ENCODE results near the gene PRCP. TPM values are rescaled to one million over a fixed set of nuclear protein-coding genes. Genes with fewer than 3 reads are reported as not detected.

PRCP gene
- total RNA-seq, 2 experiments from 2014 or later: 26.7 to 28.4 TPM

GRCh38 chr11:82909015-82909640 lies 8.9 kb upstream of the PRCP start:
- POLR2A ChIA-PET: no interaction called here

DNA sequence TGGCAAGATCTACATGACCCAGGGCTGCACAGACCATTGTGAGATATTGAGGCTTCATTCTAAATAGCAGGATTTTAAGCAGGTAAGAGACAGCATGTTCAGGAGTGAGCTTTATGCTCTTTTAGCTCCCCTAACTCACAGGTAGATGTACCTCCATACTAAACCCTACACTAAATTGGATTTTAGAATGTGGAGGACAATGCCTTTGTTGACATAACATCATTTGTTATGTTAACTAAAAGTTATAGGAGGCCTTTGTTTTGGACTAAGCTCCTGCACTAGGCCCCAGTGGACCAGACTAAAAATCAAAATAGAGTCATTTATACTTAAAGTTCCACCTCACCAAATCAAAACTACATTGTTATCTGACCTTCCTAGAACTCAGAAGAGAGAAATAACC lies 8.1 kb upstream of the PRCP start:
- ChIA-PET POLR2A (no interaction called here), CTCF (interaction anchor here (0.6 to 1.4 kb wide), 3 partner anchors 12 to 18 kb away, joined by 3 to 4 read pairs (median 3); no protein-coding TSS in a partner anchor)

More at GRCh38 chr11:82909015-82909640, 8.9 kb upstream of the PRCP start:
- CTCF ChIA-PET: interaction anchor here (1.4 kb wide), 1 partner anchor 15 kb away, joined by 3 read pairs; no protein-coding TSS in a partner anchor

GRCh38 chr11:82907371-82907770 lies 7.1 kb upstream of the PRCP start:
- ChIA-PET CTCF (no interaction called here), POLR2A (no interaction called here)

DNA sequence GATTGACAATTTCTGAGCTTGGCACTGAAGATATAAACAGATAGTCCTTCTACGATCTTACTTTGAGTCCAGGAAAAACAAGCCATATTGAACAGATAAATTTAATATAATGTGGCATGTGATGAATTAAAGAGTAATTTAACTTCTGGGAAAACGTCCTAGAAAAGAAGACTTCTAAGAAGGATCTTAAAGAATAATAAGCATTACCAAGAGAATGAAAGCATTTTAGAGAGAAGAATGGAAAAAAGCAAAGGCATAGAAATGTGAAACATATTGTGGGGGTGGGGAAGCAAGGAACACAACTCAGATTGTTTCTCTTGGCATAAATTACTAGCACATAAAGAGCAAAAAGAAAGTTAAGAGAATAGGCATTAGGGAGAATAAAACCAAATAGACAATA lies 6.7 kb upstream of the PRCP start:
- CTCF ChIA-PET: no interaction called here
- POLR2A ChIA-PET: no interaction called here

DNA sequence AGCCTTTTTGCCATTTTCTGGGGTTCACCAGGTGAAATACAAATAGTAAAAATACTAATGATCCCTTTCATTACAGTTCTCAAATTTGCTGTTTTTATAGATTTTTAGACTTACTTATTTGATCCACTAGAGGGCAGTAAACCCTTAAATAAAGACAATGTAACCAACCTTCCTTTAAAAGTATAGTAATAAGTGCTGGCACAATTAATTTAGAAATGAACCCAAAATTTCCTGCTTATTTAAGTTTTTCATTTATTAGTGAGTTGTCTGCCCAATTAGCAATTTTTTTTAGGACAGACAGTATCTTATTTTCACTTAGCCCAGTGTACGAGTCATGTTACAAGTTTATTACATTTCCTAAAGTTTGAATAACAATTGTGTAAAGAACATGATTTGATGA lies 6.0 kb upstream of the PRCP start:
- ChIA-PET CTCF (no interaction called here), POLR2A (no interaction called here)

GRCh38 chr11:82903843-82904586 lies 3.8 kb upstream of the PRCP start:
- POLR2A ChIA-PET: interaction anchor here (0.6 kb wide), 1 partner anchor 36 kb away, joined by 3 read pairs; no protein-coding TSS in a partner anchor
- CTCF ChIA-PET: no interaction called here

DNA sequence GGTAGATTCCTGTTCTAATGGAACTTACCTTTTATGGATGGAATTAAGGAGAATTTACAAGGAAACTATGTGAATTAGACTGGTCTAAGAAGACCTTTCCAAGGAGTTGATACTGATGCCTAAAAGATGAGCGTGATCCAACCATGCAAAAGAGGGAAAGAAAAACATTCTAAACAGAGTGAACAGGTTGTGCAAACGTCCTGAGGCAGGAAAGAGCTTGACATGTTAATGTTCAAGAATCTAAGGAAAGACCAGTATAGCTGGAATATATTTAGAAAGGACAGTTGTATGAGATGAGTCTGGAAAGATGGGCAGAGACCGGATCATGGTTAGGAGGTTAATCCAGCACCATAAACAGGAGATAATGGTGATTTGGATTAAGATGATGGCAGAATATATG lies 2.6 kb upstream of the PRCP start:
- ChIA-PET CTCF (no interaction called here), POLR2A (no interaction called here)

- POLR2A ChIA-PET: interaction anchor here (0.6 to 3.1 kb wide), 9 partner anchors 105 to 383 kb away, joined by 3 to 23 read pairs (median 4); partner anchors contain the start of genes ANKRD42, CCDC90B, PCF11 and RAB30
- CTCF ChIA-PET: interaction anchor here (1.0 to 2.6 kb wide), 3 partner anchors 25 to 255 kb away, joined by 3 to 8 read pairs (median 4); partner anchors contain the start of gene PCF11
Measured at GRCh38 chr11:82901922-82902485, 1.8 kb upstream of the PRCP start.

GRCh38 chr11:82901165-82901921 lies 1.1 kb upstream of the PRCP start, which contains the start of gene DDIAS:
TSS of gene DDIAS (plus strand) at chr11:82901736. CDS start at chr11:82914739, 13,003 bp downstream.
- POLR2A ChIA-PET: interaction anchor here (0.6 to 3.1 kb wide), 12 partner anchors 24 to 384 kb away, joined by 3 to 23 read pairs (median 4); partner anchors contain the start of genes ANKRD42, CCDC90B, PCF11 and RAB30
- CTCF ChIA-PET: interaction anchor here (1.0 to 2.6 kb wide), 4 partner anchors 26 to 256 kb away, joined by 3 to 8 read pairs (median 4); partner anchors contain the start of gene PCF11

DNA sequence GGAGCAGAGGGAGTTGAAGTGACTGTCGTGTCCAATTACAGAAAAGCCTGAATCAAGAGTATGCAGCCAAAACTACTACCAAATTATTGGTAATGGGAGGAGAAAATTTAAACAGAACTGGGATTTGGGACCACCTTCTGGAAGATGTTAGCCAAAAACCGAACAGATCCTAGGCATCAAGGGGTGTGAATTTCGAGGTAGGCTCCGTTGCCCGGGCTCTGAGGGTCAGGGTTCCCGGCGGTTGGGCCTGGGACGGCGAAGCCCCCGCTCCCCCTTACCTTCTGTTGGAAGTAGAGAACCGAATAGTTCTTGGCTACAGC lies 313 bp downstream of the PRCP start:
- ChIA-PET CTCF (interaction anchor here (0.7 to 2.6 kb wide), 4 partner anchors 27 to 259 kb away, joined by 3 to 8 read pairs (median 4); partner anchors contain the start of gene PCF11), POLR2A (interaction anchor here (0.6 to 3.1 kb wide), 5 partner anchors 32 to 386 kb away, joined by 3 to 23 read pairs (median 5); partner anchors contain the start of genes CCDC90B and PCF11)

DNA sequence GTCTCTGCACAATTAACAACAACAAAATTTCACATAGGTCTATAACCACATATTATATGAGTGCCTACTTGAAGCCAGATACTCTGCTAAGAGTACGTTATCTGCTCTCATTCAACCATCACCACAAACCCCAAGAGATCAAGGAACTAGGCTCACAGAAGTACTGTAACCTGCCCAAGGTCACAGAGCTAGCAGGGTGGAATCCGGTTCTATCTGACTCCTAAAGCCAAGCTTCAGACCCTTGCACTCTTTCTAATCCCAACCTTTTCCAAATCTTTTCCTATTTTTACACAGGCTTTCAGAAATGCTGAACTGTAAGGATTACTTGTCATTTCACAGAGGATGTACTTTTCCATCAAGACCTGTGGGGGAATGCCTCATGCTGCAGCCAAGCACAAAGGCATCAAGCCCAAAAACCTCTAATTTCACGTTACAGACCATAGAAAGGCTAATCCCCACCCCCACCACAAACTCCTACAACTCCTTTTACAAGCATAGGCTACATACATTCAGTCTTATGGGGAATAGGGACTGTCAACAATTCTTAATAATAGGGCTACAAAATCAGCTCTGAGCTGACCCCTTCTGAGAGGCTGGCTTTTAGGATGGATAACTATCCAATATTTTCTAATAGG lies 927 bp downstream of the PRCP start:
- ChIA-PET CTCF (no interaction called here), POLR2A (interaction anchor here (3.1 kb wide), 1 partner anchor 257 kb away, joined by 23 read pairs; the partner anchor contains the start of gene PCF11)

- ChIA-PET POLR2A (no interaction called here), CTCF (no interaction called here)
Measured at GRCh38 chr11:82898241-82898640, 2.0 kb downstream of the PRCP start.

DNA sequence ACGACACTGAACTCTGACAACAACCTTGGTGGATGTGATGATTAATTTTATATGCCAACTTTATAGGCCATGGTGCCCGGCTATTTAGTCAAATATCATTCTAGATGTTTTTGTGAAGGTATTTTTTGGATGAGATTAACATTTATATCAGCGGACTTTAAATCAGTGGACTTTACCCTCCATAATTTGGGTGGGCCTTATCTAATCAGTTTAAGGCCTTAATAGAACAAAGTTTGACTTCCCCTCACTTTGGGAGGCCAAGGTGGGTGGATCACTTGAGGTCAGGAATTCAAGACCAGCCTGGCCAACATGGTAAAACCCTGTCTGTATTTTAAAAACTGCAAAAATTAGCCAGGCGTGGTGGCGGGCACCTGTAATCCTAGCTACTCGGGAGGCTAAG lies 4.0 kb downstream of the PRCP start:
- CTCF ChIA-PET: interaction anchor here (0.7 to 1.4 kb wide), 3 partner anchors 23 to 304 kb away, joined by 3 to 7 read pairs (median 4); no protein-coding TSS in a partner anchor
- POLR2A ChIA-PET: no interaction called here

GRCh38 chr11:82895437-82896091 lies 4.7 kb downstream of the PRCP start:
- ChIA-PET CTCF (interaction anchor here (1.4 kb wide), 1 partner anchor 304 kb away, joined by 3 read pairs; no protein-coding TSS in a partner anchor), POLR2A (no interaction called here)

- POLR2A ChIA-PET: no interaction called here
- CTCF ChIA-PET: interaction anchor here (2.0 kb wide), 1 partner anchor 25 kb away, joined by 6 read pairs; no protein-coding TSS in a partner anchor
Measured at GRCh38 chr11:82892611-82893169, 7.5 kb downstream of the PRCP start.

- ChIA-PET CTCF (no interaction called here), POLR2A (no interaction called here)
Measured at GRCh38 chr11:82890936-82891335, 9.3 kb downstream of the PRCP start.

DNA sequence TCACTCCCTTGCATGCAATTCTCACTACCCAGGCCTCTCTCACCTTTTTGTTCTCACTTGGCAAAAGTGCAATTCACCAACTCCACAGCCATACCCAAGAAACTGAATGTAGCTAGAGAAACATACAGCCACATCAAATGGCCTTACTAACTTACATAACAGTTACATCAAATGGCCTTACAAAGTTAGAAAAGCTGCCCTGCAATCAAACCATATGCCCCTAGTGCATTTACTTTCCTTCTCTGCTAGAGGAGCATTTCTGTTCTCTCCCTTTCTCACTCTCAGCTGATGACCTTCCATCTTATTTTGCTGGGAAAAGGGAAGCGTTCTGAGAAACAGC lies 10.3 kb downstream of the PRCP start:
- ChIA-PET POLR2A (no interaction called here), CTCF (no interaction called here)
